ENCODE results near the gene BCL2L11.
A peak's percentile ranks its signal among the peaks of the same experiment; 100 is the strongest.

Gene BCL2L11

GRCh38 chr2:111198701-111199100, 78.0 kb downstream of the BCL2L11 start:
- no peak for DNase-seq

GRCh38 chr2:111199840-111200239, 79.1 kb downstream of the BCL2L11 start:
- DNase-seq: no peak

GRCh38 chr2:111200333-111200881, 79.7 kb downstream of the BCL2L11 start:
- DNase-seq: peak; percentile 90

- DNase-seq: no peak
Observed at GRCh38 chr2:111201214-111201613, 80.5 kb downstream of the BCL2L11 start.

GRCh38 chr2:111202266-111203040, 81.7 kb downstream of the BCL2L11 start:
- DNase-seq: no peak

- no peak for DNase-seq
Observed at GRCh38 chr2:111204706-111205105, 84.0 kb downstream of the BCL2L11 start.

- no peak for DNase-seq
Observed at GRCh38 chr2:111205774-111206173, 85.1 kb downstream of the BCL2L11 start.

GRCh38 chr2:111207851-111208250, 87.1 kb downstream of the BCL2L11 start:
- no peak for DNase-seq

GRCh38 chr2:111208639-111209038, 87.9 kb downstream of the BCL2L11 start:
- no peak for DNase-seq

- no peak for DNase-seq
Observed at GRCh38 chr2:111209045-111209514, 88.4 kb downstream of the BCL2L11 start.

- DNase-seq: no peak
Observed at GRCh38 chr2:111210036-111210435, 89.3 kb downstream of the BCL2L11 start.

- DNase-seq: no peak
Observed at GRCh38 chr2:111213877-111214276, 93.2 kb downstream of the BCL2L11 start.

- peak; percentile 22 for DNase-seq
Observed at GRCh38 chr2:111216811-111217652, 96.3 kb downstream of the BCL2L11 start.

Data from NCI-H510A treated with DMSO at 0.1 percent for 48 hours (cell line).